ENCODE data around the gene DDC. TPM values are rescaled to one million over a fixed set of nuclear protein-coding genes. Genes with fewer than 3 reads are reported as not detected.

DDC gene
- total and polyA plus RNA-seq, 10 donors = 0.03 to 0.55 (median 0.29) TPM; not detected in 4

DNA sequence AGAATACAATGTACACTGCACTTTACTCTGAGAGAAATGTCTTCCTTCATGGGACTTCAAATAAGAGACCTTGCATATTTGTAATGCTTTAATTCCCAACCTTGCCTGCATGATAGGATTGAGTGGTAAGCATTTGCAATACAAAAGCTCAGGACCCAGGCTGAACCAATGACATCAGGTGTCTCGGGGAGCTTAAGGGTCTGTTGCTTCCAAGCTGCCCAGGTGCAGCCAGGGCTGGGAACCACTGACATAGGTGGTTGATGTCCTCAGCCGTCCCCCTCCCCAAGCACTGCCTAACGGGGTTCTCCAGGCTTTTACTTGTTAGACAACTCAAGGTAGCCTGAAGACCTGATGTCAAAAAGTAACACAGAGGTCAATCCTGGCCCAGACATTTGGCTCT is 144.2 kb downstream of the DDC start:
- Histone ChIP-seq H3K36me3 (no peaks in the 10 kb centered on the region), H3K27ac (no peak overlapping the region), H3K4me1 (peaks cover 15 to 26% (median 23%) of the 10 kb centered on the region in 6 donors), H3K27me3 (replicated peaks in 1 of 7) (no peaks in the 10 kb centered on the region), H3K9me3 (no peaks in the 10 kb centered on the region), H3K4me3 (no peak overlapping the region)
- TF ChIP-seq, protein P1, sequence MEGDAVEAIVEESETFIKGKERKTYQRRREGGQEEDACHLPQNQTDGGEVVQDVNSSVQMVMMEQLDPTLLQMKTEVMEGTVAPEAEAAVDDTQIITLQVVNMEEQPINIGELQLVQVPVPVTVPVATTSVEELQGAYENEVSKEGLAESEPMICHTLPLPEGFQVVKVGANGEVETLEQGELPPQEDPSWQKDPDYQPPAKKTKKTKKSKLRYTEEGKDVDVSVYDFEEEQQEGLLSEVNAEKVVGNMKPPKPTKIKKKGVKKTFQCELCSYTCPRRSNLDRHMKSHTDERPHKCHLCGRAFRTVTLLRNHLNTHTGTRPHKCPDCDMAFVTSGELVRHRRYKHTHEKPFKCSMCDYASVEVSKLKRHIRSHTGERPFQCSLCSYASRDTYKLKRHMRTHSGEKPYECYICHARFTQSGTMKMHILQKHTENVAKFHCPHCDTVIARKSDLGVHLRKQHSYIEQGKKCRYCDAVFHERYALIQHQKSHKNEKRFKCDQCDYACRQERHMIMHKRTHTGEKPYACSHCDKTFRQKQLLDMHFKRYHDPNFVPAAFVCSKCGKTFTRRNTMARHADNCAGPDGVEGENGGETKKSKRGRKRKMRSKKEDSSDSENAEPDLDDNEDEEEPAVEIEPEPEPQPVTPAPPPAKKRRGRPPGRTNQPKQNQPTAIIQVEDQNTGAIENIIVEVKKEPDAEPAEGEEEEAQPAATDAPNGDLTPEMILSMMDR (IDR thresholded peaks at IDR 0.05 in 8 of 11, conservative IDR thresholded peaks at IDR 0.05 in 3 of 11) = no peak
- no peak for TF ChIP-seq POLR2A (IDR thresholded peaks at IDR 0.05)
- no peak for TF ChIP-seq POLR2AphosphoS5 (IDR thresholded peaks at IDR 0.05)
- intact Hi-C loops (cut with DNase I; ENCODE audit: low total_unique reads) = no loop called here
- DNase-seq = no peak
- 59 to 87% (median 81%) methylated on average over 3 of the region's 3 CpGs for WGBS, 5 donors

DNA sequence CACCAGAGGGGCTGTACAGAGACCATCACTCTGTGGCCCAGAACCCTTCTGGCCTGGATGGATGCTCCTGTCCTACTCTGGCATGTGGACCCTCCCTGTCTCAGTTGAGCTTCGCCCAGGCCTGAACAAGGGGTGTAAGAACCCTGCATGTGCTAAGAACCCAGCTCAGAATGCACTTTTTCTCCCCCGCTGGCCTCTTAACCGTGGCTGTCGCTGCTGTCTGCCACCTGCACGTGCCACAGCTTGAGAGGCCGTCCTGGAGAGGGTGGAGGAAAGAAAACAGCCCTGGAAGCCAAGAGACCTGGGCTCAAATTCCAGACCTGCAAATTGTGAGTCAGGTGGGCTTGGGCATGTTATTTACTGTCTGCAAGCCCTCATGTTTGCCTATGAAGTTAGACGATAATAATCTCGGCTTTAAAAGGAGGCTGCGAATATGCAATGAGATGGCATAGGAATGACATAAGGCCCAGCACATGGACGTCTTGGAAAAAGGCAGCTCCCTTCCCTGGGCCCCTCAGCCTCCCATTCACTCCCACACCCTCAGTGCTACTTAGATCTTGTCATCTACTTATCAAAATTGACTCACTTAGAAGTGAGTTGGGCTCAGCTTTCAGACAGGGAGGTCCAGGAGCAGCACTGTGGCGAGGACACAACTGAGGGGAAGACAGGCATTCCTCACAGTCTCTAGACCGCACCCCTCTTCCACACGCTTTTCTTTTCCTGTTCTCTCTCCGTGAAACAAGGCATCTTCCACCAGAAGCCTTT is 146.5 kb downstream of the DDC start:
- intact Hi-C loops (cut with DNase I; ENCODE audit: low total_unique reads) = loop anchor here (5.0 kb wide), 2 partner anchors 216 to 281 kb away; no protein-coding TSS in a partner anchor

DNA sequence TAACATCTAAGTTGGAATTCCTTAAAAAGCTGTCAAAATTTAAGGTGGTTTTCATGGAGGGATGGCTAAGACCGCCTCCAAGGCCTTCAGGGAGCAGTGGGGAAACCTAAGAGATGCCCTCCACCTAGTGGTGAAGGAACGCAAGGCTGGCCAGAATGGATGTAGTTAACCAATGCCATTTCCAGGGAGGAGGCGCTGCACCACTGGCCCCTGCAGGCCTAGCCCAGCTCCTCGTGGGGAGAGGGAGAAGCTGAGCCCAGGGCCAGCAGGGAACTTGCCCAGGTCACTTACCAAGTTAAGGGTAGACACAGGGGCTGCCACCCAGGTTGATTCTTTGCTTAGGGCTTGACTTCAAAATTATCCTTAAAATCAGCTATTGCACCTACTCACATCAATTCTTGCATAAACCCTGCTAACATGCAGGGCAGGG is 147.1 kb downstream of the DDC start:
- intact Hi-C loops (cut with DNase I; ENCODE audit: low total_unique reads) = loop anchor here (5.0 kb wide), 2 partner anchors 216 to 281 kb away; no protein-coding TSS in a partner anchor
- WGBS, 5 donors = 0 to 12% (median 7%) methylated on average over 3 to 4 of the region's 4 CpGs

More for the DNA sequence above, 146.5 kb downstream of the DDC start:
- 79 to 87% (median 82%) methylated on average over 14 of the region's 14 CpGs for WGBS, 5 donors
- TF ChIP-seq POLR2A (IDR thresholded peaks at IDR 0.05) (no peak), POLR2AphosphoS5 (IDR thresholded peaks at IDR 0.05) (no peak)
- TF ChIP-seq, protein P1 (IDR thresholded peaks at IDR 0.05 in 8 of 11, conservative IDR thresholded peaks at IDR 0.05 in 3 of 11) = no peak
- Histone ChIP-seq H3K36me3 (no peaks in the 10 kb centered on the region), H3K4me1 (peaks cover 22 to 49% (median 38%) of the 10 kb centered on the region in 6 donors), H3K4me3 (no peak overlapping the region), H3K9me3 (no peaks in the 10 kb centered on the region), H3K27me3 (replicated peaks in 1 of 7) (no peaks in the 10 kb centered on the region), H3K27ac (no peak overlapping the region)
- no peak for DNase-seq

More for the DNA sequence above, 147.1 kb downstream of the DDC start:
- Histone ChIP-seq H3K4me3 (no peak overlapping the region), H3K4me1 (peaks cover 28 to 55% (median 44%) of the 10 kb centered on the region in 6 donors), H3K27ac (peak overlapping the region in 1 of 8 donors; percentile 67), H3K36me3 (no peaks in the 10 kb centered on the region), H3K9me3 (no peaks in the 10 kb centered on the region), H3K27me3 (replicated peaks in 1 of 7) (no peaks in the 10 kb centered on the region)
- DNase-seq = peak; percentile 90
- TF ChIP-seq POLR2A (IDR thresholded peaks at IDR 0.05) = no peak
- TF ChIP-seq, protein P1 (IDR thresholded peaks at IDR 0.05 in 8 of 11, conservative IDR thresholded peaks at IDR 0.05 in 3 of 11) = peak; percentile 67 to 93 (median 87)
- TF ChIP-seq POLR2AphosphoS5 (IDR thresholded peaks at IDR 0.05) = peak; percentile 35 to 58 (median 36)
